ENCODE data around the gene ITPR2.
"Not testable (repeated sequence)": the region's sequence is repeated elsewhere in the genome, so short reads cannot be mapped to it uniquely, and the experiment has no call there.

Gene ITPR2

DNA sequence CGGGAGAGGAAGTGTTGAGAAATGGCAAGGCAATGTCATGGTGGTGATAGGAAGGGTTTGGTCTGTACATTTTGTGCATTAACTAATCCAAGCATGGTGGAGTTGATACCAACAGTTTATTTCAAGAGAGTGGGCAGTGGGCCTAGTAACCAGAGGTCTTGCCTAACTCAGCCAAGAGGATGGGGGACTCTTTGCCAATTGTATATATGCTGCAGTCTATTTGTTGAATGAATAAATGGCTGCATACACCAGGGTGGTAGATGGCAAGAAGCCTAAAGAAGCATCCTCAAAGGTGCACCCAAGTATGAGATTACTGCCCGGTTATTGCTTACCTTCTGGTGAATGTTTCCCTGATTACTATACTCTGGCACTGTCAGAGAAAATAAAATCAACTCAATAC lies 295.9 kb downstream of the ITPR2 start:
- in situ Hi-C loops (cut with MboI; ENCODE audit: low sequenced_read_pairs) = no loop called here

GRCh38 chr12:26535826-26536225 lies 297.2 kb downstream of the ITPR2 start:
- in situ Hi-C loops (cut with MboI; ENCODE audit: low sequenced_read_pairs) = no loop called here

DNA sequence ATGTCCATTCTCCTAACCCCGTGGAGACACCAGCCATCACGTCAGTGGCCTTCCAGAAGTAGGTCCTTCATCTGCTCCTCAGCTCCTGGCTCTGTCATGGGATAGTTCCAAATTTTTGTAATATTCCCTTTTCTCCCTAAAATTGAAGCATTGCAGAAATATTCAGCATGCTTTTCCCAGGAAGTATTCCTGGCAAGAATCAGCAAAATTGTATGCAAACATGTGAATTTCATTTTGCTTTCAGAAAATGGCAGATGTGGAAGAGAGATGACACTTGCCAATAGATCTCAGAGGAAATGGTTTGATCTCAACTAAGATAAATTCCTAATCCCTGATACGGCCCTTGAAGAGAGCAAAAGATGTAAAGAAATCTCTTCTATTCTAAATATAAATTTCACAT lies 298.9 kb downstream of the ITPR2 start:
- in situ Hi-C loops (cut with MboI; ENCODE audit: low sequenced_read_pairs) = no loop called here

GRCh38 chr12:26533211-26533610 lies 299.8 kb downstream of the ITPR2 start:
- in situ Hi-C loops (cut with MboI; ENCODE audit: low sequenced_read_pairs) = no loop called here

- in situ Hi-C loops (cut with MboI; ENCODE audit: low sequenced_read_pairs) = no loop called here
These were observed 302.5 kb downstream of the ITPR2 start for GRCh38 chr12:26530461-26530860.

DNA sequence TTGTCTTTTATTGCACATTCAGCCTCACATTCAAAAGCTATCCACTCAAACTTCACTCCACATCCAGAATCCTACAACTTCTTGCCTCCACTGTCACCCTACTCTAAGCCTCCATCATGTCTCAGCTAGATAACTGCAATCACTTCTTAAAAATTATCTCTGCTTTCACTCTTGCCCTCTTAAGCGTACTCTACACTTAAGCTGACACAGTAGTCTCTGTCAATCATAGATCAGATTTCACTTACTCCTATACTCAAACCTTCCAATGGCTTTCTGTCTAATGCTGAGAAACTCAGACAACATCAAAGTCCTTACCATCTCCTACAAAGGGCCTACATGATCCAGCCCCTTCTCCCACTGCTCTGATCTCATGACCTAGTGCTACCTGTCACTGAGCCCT lies 304.1 kb downstream of the ITPR2 start:
- in situ Hi-C loops (cut with MboI; ENCODE audit: low sequenced_read_pairs) = no loop called here

GRCh38 chr12:26527682-26528081 lies 305.3 kb downstream of the ITPR2 start:
- in situ Hi-C loops (cut with MboI; ENCODE audit: low sequenced_read_pairs) = no loop called here

GRCh38 chr12:26524862-26525465 lies 308.0 kb downstream of the ITPR2 start:
- in situ Hi-C loops (cut with MboI; ENCODE audit: low sequenced_read_pairs) = no loop called here

DNA sequence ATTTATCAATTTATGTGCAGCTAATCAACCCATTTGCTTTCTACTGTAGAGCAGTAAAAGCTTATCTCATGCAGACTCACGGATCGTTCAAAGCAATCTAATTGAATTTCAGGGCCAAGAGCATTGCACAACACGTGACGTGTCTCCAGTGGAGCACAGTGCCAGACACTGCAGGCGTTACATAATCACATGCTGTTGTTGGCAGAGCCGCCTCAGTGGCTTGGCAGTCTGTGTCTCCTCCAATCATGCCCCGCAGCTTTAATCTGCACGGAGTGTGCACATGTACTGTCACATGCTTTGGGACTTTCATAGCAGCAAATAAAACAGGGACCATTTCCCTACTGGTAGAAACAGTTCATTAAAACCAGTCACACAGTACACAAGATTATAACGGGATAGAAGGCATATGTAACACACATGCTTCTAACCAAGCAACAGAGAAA lies 309.3 kb downstream of the ITPR2 start:
- in situ Hi-C loops (cut with MboI; ENCODE audit: low sequenced_read_pairs) = no loop called here

GRCh38 chr12:26520869-26521268 lies 312.1 kb downstream of the ITPR2 start:
- in situ Hi-C loops (cut with MboI; ENCODE audit: low sequenced_read_pairs) = no loop called here

- in situ Hi-C loops (cut with MboI; ENCODE audit: low sequenced_read_pairs) = no loop called here
These were observed 312.9 kb downstream of the ITPR2 start for GRCh38 chr12:26520109-26520508.

DNA sequence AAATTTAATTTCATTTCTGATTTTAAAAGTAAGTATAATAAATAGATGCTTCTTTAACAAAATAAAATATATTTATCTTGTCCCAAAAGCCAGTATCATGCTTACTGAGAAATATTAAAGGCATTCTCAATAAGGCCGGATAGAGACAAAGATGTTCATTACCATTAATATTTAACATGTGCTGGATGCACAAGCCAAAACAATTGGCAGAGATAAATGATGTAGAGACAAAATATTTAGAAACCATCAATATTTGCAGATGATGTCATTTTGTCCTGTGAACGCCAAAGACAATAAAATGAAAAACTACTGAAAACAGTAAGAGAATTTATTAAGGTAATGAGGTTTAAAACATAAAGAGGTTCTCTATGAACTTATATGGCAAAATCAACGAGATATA lies 313.5 kb downstream of the ITPR2 start:
- in situ Hi-C loops (cut with MboI; ENCODE audit: low sequenced_read_pairs) = no loop called here

DNA sequence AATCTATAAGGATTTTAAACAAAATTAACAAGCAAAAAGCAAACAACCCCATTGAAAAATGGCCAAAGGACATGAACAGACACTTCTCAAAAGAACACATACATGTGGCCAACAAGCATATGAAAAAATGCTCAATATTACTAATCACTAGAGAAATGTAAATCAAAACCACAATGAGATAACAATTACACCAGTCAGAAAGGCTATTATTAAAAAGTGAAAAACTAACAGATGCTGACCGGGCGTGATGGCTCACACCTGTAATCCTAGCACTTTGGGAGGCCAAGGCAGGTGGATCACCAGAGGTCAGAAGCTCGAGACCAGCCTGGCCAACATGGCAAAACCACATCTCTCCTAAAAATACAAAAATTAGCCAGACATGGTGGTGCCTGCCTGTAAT lies 315.7 kb downstream of the ITPR2 start:
- in situ Hi-C loops (cut with MboI; ENCODE audit: low sequenced_read_pairs) = not testable (repeated sequence)

DNA sequence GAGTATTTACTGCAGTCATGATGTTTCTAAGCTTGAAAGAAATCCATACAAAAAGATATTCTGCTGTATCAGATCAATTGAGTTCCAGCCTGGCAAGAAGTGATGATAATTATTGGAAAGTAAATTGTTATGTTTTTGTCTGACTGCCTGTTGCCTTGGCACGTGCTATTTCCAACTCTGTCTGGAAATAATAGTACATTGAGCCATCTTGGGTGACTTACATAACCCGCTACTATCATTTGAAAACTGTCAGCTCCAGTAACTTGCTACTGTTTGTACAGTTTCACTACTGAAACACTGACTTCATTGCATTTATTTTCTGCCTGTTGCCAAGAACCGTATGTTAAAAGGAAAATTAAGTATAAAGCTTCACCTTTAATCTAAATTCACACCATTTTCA lies 318.6 kb downstream of the ITPR2 start:
- in situ Hi-C loops (cut with MboI; ENCODE audit: low sequenced_read_pairs) = no loop called here

GRCh38 chr12:26513363-26514043 lies 319.5 kb downstream of the ITPR2 start:
- in situ Hi-C loops (cut with MboI; ENCODE audit: low sequenced_read_pairs) = no loop called here

DNA sequence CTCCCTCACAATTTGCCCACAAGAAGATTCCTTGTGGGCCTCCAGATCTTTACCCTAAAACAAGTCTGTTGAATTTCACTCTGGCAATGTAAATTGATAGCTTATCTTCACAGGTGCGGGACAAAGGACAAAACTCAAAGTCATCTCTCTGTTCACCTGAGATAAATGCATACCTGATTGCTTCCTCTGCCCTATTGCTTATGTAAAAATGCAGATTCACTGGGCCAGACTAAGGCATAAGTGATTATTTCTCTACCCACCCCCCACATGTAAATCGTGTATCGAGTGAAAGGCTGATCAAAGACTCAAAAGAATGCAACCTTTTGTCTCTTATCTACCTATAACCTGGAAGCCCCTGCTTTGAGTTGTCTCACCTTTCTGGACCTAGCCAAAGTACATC lies 320.8 kb downstream of the ITPR2 start:
- in situ Hi-C loops (cut with MboI; ENCODE audit: low sequenced_read_pairs) = no loop called here

DNA sequence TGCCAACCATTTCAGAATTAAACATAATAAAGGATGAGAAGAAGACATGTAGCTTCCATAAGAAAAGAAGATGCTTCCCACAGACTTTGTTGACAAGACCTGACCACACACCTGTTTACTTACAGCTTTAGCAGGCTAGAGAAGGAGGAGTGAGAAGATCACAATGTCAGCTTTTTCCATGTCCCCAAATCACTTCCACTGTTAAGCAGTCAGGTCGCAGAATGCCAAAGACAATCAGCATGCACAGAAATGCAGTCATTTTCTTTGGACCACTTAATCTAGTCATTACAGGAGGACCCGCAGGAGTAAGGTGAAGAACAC lies 322.7 kb downstream of the ITPR2 start:
- in situ Hi-C loops (cut with MboI; ENCODE audit: low sequenced_read_pairs) = no loop called here

DNA sequence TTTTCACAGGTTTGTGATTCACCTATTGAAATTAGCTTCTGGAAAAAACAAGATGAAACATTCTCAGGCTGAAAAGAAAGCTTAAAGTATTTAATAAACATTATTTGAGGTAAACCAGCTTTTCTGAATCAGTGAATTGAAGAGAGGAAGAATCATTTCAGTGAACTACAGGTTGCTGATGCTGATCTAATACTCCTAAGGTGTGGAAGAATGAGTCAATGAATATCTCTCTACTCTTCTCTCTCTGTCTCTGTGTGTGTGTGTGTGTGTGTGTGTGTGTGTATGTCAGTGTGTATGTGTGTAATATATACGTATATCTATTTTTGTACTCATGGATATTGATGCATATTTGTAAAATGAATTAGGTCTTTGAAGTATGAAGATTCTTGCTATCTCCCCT lies 325.4 kb downstream of the ITPR2 start:
- in situ Hi-C loops (cut with MboI; ENCODE audit: low sequenced_read_pairs) = no loop called here

DNA sequence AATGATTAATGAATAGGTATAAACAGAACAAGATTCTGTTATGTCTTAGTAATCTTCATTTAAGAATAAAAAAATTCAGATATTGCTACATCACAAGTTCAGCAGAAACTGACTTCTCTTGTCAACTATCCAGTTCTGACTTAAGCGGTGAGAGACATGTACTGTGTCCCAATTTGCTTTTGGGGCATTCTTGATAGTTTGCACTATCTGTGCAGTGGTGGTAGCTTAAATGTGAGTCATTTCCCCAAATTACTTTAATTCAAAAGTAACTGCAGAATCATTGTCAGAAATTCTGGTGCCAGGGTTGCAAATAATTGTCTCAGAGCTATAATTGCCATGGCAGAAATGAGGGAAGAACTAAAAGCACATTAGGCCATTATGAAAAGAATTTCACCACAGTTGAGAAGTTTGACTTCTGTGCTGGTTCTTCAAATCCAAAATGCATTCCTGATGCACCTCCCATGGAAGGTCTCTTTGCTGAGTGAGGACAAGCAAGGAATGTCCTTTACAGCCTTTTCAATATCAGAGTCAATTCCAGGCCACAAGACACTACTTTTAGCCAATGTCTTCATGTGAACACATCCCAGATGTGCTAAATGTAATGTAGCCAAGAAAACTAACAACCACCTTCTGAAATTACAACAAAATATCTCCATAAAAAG lies 332.9 kb downstream of the ITPR2 start:
- in situ Hi-C loops (cut with MboI; ENCODE audit: low sequenced_read_pairs) = no loop called here

DNA sequence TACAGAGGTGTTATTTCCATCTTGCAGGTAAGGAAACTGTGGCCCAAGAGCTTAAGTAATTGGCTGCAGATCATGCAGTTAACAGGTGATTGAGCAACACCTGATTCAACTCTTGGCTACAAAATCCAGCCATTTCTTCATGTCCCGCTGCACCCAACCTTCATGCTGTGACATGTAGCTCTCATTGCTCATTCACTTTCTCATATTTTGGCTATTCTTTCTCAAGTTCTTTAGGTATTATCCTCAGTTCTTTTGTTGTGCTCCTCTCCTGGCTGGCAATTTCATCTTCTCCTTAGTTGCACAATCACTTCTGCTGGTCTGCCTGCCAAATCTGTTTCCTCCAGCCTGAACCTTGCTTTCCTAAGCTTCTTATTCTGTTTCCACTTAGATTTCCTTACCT lies 336.8 kb downstream of the ITPR2 start:
- in situ Hi-C loops (cut with MboI; ENCODE audit: low sequenced_read_pairs) = no loop called here

- in situ Hi-C loops (cut with MboI; ENCODE audit: low sequenced_read_pairs) = no loop called here
These were observed 339.3 kb downstream of the ITPR2 start for GRCh38 chr12:26493656-26494055.

GRCh38 chr12:26492406-26492805 lies 340.6 kb downstream of the ITPR2 start:
- in situ Hi-C loops (cut with MboI; ENCODE audit: low sequenced_read_pairs) = no loop called here

DNA sequence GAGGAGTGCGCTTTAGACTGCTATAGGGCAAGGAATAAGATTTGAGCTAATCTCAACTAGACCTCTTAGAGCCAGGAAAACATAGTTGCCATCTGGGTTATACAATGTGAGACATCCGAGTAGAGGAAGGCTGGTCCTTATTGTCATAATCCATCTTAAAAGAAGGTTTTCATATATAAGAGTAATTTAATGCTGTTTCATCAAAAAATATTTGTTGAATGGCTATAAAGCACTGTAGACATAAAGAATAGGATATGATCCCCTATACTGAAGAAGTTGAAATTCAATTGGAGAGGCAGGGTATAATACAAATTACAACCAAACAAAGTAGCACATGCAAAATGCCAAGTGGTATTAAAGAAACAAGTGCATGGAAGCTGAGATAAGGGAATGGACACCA lies 343.1 kb downstream of the ITPR2 start:
- in situ Hi-C loops (cut with MboI; ENCODE audit: low sequenced_read_pairs) = no loop called here
